ENCODE measurements around the gene KCNH8.

KCNH8 gene

DNA sequence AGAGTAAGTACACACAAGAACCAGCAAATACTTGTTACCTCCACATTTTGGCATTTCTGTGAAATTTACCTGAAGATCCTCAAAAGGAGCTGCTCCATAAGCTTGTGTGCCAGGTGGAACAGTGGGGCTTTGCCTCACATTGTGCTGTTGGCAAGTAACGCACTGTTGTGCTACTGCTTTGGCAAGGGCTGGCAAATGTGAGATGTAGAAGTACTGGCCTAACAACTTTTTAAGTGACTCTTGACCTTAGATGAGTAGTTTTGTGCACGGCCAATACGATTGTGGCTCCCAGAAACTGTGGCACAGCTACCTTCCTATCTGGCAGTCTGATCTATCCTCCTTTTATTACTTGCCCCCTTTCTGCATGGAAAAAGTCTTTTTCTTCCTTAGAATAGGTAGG, 337.0 kb downstream of the KCNH8 start:
- no peak overlapping the region for H3K4me3 ChIP-seq (ENCODE audit: low read depth, low read length)
- TF ChIP-seq, protein P1, sequence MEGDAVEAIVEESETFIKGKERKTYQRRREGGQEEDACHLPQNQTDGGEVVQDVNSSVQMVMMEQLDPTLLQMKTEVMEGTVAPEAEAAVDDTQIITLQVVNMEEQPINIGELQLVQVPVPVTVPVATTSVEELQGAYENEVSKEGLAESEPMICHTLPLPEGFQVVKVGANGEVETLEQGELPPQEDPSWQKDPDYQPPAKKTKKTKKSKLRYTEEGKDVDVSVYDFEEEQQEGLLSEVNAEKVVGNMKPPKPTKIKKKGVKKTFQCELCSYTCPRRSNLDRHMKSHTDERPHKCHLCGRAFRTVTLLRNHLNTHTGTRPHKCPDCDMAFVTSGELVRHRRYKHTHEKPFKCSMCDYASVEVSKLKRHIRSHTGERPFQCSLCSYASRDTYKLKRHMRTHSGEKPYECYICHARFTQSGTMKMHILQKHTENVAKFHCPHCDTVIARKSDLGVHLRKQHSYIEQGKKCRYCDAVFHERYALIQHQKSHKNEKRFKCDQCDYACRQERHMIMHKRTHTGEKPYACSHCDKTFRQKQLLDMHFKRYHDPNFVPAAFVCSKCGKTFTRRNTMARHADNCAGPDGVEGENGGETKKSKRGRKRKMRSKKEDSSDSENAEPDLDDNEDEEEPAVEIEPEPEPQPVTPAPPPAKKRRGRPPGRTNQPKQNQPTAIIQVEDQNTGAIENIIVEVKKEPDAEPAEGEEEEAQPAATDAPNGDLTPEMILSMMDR (IDR thresholded peaks at IDR 0.05; ENCODE audit: low read depth, low read length), result no peak

DNA sequence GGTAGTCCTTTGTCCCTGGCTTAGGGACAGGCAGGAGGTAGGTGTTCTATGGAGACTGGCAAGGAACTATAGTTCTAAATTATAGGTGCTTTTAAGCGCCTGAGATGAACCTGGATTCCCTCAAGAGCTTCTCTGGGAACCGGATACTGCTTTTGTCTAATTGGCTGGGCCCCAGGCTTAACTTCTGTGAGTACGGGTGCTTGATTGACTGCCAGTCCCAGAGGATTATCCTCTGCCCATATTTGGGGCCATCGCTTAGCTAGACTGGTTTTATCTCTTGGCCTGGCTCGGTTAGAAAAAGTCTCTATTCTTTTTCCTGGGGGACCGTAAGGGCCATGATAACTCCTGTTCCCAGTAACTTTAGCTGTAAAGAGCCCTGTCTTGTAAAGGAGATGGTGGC, 339.1 kb downstream of the KCNH8 start:
- TF ChIP-seq, protein P1 (IDR thresholded peaks at IDR 0.05; ENCODE audit: low read depth, low read length), result no peak
- no peak overlapping the region for H3K4me3 ChIP-seq (ENCODE audit: low read depth, low read length)

DNA sequence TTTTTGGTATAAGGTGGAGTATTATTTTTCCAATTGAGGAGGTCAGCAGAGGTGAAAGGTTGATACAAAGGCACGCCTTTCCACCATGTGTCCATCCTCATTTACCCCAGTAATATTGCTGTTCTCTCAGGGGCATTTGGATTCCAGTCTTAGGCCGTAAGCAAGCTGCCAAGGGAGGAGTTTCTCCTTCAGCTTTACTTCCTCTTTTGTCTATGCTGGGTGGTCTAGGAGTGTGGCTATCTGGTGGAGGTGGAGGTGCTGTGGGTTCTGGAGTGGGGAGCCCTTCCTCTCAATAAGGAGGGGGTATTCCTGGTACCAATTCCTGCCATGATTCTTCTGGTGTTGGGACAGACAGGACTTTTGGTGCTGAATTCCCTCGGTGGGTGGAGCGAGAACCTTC, 340.6 kb downstream of the KCNH8 start:
- no peak overlapping the region for H3K4me3 ChIP-seq (ENCODE audit: low read depth, low read length)
- TF ChIP-seq, protein P1 (IDR thresholded peaks at IDR 0.05; ENCODE audit: low read depth, low read length), result no peak

DNA sequence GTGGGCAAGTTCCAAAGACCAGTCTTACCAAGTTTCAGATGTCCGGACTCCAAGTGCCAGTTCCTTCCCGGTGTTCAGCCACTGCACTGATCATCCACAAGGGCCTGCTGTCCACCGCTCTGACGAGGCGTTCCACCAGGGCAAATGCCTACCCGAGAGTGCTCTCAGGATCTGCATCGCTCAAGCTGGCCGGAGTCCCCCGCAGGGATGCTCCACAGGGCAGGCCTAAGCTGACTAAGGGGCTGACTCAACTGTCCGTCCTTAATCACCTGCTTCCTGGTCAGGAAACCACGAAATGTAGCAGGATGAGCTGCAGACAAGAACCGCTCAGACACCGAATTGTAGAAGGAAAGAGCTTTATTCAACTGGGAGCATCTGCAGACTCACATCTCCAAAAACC, 341.6 kb downstream of the KCNH8 start:
- H3K4me3 ChIP-seq (ENCODE audit: low read depth, low read length), result no peak overlapping the region
- TF ChIP-seq, protein P1 (IDR thresholded peaks at IDR 0.05; ENCODE audit: low read depth, low read length), result no peak

DNA sequence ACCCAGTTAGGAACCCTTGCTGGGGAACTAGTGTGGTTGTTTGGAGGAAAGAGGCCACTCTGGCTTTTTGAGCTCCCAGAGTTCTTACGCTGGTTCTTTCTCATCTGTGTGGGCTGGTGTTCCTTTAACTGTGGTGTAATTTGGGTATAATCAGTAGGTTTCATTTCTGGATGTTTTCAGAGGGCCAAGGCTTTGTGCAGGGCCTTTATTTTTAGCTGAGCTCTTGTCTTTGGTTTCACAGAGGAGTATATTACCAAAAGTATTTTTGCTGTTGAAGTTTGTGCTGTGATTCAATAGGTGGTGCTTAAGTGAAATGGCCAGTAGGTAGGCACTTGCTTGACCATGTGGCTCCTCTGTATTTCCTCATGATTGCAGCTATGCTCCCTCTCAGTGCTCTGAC, 357.9 kb downstream of the KCNH8 start:
- TF ChIP-seq, protein P1 (IDR thresholded peaks at IDR 0.05; ENCODE audit: low read depth, low read length), result no peak
- H3K4me3 ChIP-seq (ENCODE audit: low read depth, low read length), result no peak overlapping the region

DNA sequence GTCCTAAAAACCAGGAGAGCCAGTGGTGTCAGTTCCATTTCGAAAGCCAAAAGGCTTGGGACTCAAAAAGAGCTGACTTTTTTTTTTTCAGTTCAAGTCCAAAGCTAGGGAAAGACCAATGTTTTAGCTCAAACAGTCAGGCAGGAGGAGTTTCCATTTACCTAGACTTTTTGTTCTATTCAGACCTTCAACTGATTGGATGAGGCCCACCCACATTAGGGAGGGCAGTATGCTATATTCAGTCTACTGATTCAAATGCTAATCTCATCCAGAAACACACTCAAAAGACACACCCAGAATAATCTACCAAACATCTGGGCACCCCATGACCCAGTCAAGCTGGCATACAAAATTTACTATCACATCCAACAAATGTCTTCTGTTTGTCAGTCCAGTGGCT, 374.0 kb downstream of the KCNH8 start:
- TF ChIP-seq, protein P1 (IDR thresholded peaks at IDR 0.05; ENCODE audit: low read depth, low read length), result no peak
- no peak overlapping the region for H3K4me3 ChIP-seq (ENCODE audit: low read depth, low read length)

DNA sequence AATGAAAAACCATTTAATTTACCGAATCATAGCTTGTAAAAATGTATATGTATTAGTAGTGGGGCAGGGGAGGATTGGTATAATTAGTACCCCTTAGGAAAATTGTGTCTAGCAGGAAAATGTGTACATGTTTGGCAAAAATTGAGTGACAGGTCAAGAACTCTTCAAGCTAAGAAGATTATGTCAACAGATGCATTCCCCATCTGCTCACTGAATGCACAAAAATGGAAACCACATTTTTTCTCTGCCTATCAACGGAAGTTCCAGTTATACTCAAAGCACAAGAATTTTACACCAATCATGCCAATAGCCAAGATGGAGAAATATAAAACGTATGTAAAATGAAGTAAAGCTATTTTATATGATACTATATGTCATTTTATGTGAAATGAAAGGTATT, 377.8 kb downstream of the KCNH8 start:
- TF ChIP-seq, protein P1 (IDR thresholded peaks at IDR 0.05; ENCODE audit: low read depth, low read length), result no peak
- H3K4me3 ChIP-seq (ENCODE audit: low read depth, low read length), result no peak overlapping the region
